Measurements from ENCODE around the gene GPR183. TPM values are rescaled to one million over a fixed set of nuclear protein-coding genes. Genes with fewer than 3 reads are reported as not detected.

Gene GPR183
- total RNA-seq, 1 experiment from 2014 or later: 49.6 TPM

DNA sequence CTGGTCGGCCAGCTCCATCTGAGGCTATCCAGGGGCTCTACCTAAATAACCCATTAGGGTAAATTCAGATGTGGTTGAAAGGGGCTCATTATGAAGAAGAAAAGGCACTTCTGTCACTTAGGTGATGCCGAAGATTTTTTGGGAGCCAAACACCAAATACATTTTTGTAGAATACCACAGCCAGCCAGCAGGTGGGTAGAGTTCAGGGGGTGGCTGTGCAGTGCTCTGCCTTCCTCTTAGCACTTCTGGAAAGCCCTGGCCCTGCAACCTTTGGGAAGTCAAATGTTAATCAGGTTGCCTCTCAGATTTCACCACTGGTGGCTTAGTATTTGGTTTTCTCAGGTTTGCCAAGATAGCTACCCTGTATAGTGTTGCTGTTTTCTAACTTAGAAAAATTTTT is 30.5 kb downstream of the GPR183 start:
- Histone ChIP-seq H3K4me1 (replicated peaks) (peaks cover 8% of the 10 kb centered on the region), H3K4me3 (no peak overlapping the region), H3K27me3 (replicated peaks) (no peaks in the 10 kb centered on the region), H3K9me3 (replicated peaks) (peaks cover 8% of the 10 kb centered on the region), H3K36me3 (peaks cover 11% of the 10 kb centered on the region), H3K27ac (no peak overlapping the region)
- peak in 1 of 2 experiments; percentile 64 for DNase-seq (ENCODE audit: low read depth in 1 of 2, low spot score in 2 of 2)

DNA sequence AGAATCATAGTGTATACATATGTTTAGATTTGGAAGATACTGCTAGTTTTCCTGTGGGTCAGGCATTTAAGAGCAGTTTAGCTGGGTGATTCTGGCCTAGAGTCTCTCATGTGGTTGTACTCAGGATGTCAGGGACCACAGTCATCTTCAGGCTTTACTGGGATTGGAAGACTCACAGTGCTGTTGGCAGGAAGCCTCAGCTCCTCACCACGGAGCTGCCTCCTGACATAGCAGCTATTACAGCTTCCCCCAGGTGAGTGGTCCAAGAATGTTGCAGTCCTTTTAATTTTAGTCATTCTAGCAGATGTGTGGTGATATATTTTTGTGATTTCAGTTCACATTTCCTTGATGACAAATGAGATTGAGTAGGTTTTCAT is 32.1 kb downstream of the GPR183 start:
- Histone ChIP-seq H3K36me3 (peaks cover 6% of the 10 kb centered on the region; the same call in 1 of the 2 replicates), H3K9me3 (replicated peaks) (peaks cover 8% of the 10 kb centered on the region), H3K4me3 (no peak overlapping the region), H3K27ac (no peak overlapping the region), H3K27me3 (replicated peaks) (no peaks in the 10 kb centered on the region), H3K4me1 (replicated peaks) (peaks cover 4% of the 10 kb centered on the region)
- DNase-seq (ENCODE audit: low read depth in 1 of 2, low spot score in 2 of 2): peak in 1 of 2 experiments; percentile 62

DNA sequence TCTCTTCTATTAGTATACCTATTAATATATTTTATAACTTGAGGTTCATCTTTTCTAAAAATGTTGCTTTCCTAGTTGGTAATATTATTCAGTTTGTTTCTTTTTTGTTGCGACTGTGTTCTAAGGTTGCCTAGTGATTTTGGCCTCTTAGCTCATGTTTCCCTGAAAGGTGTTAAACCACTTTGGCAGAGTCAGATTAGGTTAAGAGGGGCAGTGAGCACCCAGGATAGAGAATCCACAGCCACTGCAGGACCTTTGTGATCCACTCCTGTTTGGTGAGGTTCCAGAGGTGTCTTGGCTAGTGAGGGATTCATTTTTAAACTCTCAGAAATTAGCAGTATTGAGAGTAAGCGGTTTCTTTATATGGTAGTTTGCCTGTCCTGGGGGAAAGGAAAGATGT is 34.1 kb downstream of the GPR183 start:
- peaks cover 5% of the 10 kb centered on the region; the same call in 1 of the 2 replicates for H3K36me3 ChIP-seq

DNA sequence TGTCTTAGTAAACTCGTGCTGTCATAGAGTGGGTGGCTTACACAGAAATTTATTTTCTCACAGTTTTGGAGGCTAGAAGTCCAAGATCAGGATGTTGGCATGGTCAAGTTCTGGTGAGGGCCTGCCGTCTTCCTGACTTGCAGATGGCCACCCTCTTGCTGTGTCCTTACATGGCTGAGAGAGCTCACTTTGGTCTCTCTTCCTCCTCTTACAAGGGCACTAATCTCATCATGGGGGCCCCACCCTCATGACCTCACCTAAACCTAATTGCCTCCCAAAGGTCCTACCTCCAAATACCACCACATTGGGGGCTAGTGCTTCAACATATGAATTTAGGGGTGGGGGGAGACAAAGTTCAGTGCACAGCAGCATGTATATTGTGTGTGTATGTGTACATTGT is 34.7 kb downstream of the GPR183 start:
- no peak overlapping the region for H3K4me3 ChIP-seq
- H3K9me3 ChIP-seq (replicated peaks): peaks cover 8% of the 10 kb centered on the region
- peak in 1 of 2 experiments; percentile 64 for DNase-seq (ENCODE audit: low read depth in 1 of 2, low spot score in 2 of 2)
- H3K27ac ChIP-seq: no peak overlapping the region
- no peaks in the 10 kb centered on the region for H3K4me1 ChIP-seq (replicated peaks)
- no peaks in the 10 kb centered on the region for H3K27me3 ChIP-seq (replicated peaks)
- H3K36me3 ChIP-seq: peaks cover 8% of the 10 kb centered on the region; the same call in 1 of the 2 replicates

More for the DNA sequence above, 34.1 kb downstream of the GPR183 start:
- H3K9me3 ChIP-seq (replicated peaks): peaks cover 8% of the 10 kb centered on the region
- no peak overlapping the region for H3K27ac ChIP-seq
- H3K4me3 ChIP-seq: no peak overlapping the region
- peak in 1 of 2 experiments; percentile 52 for DNase-seq (ENCODE audit: low read depth in 1 of 2, low spot score in 2 of 2)
- H3K27me3 ChIP-seq (replicated peaks): no peaks in the 10 kb centered on the region
- no peaks in the 10 kb centered on the region for H3K4me1 ChIP-seq (replicated peaks)

DNA sequence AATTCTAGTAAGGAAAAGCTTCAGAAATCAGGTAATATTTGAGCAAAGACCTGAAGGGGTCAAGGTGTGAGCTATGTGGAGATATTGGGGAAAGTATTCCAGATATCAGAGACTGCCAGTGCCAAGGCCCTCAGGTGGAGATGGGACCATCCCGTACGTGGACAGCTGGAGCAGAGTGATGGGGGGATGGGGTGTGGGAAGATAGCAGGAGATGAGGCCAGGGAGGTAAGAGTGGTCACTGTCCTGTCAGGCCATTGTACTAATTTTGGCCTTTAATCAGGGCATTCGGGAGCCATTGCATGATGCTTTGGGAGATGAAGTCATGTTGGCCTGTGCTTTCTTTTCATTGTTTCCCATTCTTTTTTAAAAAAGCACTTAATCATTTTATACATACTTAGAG is 36.0 kb downstream of the GPR183 start:
- H3K36me3 ChIP-seq: peaks cover 8% of the 10 kb centered on the region; the same call in 1 of the 2 replicates
- H3K9me3 ChIP-seq (replicated peaks): peaks cover 8% of the 10 kb centered on the region
- H3K4me1 ChIP-seq (replicated peaks): no peaks in the 10 kb centered on the region

DNA sequence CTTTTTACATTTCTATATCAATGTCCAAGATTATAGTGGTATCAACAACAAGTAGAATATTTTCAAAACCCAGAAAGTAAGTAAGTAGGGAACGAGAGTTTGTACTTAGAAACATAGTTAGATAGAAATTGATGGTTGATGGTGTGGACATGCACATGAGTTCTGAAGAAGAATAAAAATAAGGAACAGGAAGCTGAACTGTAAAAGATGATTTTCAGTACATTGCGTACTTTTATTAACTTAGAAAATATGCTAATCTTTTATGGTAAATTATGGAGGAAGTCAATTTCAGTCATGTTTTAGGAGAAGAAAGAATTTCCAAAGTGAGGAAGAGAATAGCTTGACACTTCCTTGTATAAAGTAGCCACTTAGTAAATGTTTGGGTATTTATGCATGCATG is 36.7 kb downstream of the GPR183 start:
- no peak overlapping the region for H3K27ac ChIP-seq
- DNase-seq (ENCODE audit: low read depth in 1 of 2, low spot score in 2 of 2): no peak
- H3K9me3 ChIP-seq (replicated peaks): peaks cover 8% of the 10 kb centered on the region
- H3K36me3 ChIP-seq: peaks cover 8% of the 10 kb centered on the region; the same call in 1 of the 2 replicates
- H3K27me3 ChIP-seq (replicated peaks): no peaks in the 10 kb centered on the region
- H3K4me3 ChIP-seq: no peak overlapping the region
- no peaks in the 10 kb centered on the region for H3K4me1 ChIP-seq (replicated peaks)

More for the DNA sequence above, 36.0 kb downstream of the GPR183 start:
- DNase-seq (ENCODE audit: low read depth in 1 of 2, low spot score in 2 of 2): peak in 1 of 2 experiments; percentile 68
- H3K4me3 ChIP-seq: no peak overlapping the region
- no peak overlapping the region for H3K27ac ChIP-seq
- H3K27me3 ChIP-seq (replicated peaks): no peaks in the 10 kb centered on the region

DNA sequence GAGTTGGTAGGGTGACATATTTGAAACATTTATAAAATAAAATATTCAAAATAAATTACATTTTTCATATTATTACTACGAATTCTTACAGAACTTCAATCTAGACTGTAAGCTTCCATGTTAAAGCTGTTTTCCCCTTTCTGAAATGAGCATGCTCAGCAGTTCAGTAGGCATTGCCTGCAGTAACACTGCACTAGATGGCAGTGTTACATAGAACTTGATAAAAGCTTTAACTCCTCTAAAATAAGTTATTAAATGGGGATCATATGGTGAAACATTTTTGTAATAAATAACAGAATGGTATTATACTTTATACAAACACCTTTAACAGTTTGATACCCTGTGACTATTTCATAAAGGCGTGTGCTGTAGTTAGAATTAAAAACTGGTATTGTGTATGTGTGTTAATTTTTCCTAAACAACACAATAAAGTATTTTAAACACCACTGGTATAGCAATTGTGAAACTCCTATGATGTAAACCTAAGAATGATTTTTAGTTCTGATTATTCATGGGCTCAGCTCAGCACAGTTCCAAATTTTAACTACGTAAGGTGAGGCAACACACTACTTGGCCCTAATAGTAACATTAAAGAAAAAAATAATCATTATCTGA is 37.5 kb downstream of the GPR183 start:
- peaks cover 8% of the 10 kb centered on the region for H3K9me3 ChIP-seq (replicated peaks)
- H3K36me3 ChIP-seq: peaks cover 8% of the 10 kb centered on the region; the same call in 1 of the 2 replicates
- no peak overlapping the region for H3K4me3 ChIP-seq
- DNase-seq (ENCODE audit: low read depth in 1 of 2, low spot score in 2 of 2): peak; percentile 78 to 91
- H3K27me3 ChIP-seq (replicated peaks): no peaks in the 10 kb centered on the region
- no peak overlapping the region for H3K27ac ChIP-seq
- no peaks in the 10 kb centered on the region for H3K4me1 ChIP-seq (replicated peaks)

DNA sequence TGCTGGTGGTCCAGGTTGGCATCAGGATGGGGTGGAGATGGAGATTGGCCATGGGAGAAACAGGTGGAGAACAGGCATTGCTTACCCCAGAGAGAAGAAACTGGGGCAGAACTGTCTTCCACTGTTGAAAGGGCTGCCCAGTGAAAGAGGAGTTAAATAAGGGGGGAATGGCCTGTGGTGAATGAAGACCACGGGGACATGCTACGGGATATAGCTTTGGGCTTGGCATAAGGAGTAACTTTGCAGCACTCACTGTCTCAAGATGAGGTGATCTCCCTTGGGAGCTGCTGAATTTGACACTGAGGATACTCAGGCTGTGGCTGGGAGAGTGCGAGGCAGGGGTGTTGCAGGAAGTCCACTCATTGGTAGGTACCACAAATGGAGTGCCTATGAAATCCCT is 38.4 kb downstream of the GPR183 start:
- H3K36me3 ChIP-seq: peaks cover 8% of the 10 kb centered on the region; the same call in 1 of the 2 replicates
- H3K4me1 ChIP-seq (replicated peaks): no peaks in the 10 kb centered on the region
- no peaks in the 10 kb centered on the region for H3K27me3 ChIP-seq (replicated peaks)
- H3K27ac ChIP-seq: no peak overlapping the region
- no peak overlapping the region for H3K4me3 ChIP-seq
- DNase-seq (ENCODE audit: low read depth in 1 of 2, low spot score in 2 of 2): peak in 1 of 2 experiments; percentile 66
- peaks cover 8% of the 10 kb centered on the region for H3K9me3 ChIP-seq (replicated peaks)

DNA sequence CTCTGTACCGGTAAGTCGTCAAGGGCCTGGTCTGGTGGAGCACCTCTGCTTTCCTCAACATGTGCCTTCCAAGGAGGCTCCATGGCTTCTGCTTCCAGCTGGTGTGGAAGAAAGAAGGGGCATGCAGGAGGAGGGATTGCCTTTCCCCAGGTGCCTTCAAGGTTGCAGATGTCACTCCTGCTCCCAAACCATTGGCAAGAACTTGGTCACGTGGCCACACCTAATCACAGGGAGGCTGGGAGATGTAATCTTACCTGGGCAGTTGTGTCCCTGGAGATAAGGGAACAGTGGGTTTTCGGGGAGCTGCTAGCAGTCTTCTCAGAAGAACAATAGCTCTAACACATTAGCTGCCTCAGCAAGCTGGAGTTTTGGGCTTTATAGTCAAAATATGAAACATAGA is 39.3 kb downstream of the GPR183 start:
- DNase-seq (ENCODE audit: low read depth in 1 of 2, low spot score in 2 of 2): peak in 1 of 2 experiments; percentile 67
- Histone ChIP-seq H3K4me1 (replicated peaks) (no peaks in the 10 kb centered on the region), H3K27me3 (replicated peaks) (no peaks in the 10 kb centered on the region), H3K36me3 (peaks cover 16% of the 10 kb centered on the region), H3K4me3 (no peak overlapping the region), H3K9me3 (replicated peaks) (peaks cover 8% of the 10 kb centered on the region), H3K27ac (no peak overlapping the region)

DNA sequence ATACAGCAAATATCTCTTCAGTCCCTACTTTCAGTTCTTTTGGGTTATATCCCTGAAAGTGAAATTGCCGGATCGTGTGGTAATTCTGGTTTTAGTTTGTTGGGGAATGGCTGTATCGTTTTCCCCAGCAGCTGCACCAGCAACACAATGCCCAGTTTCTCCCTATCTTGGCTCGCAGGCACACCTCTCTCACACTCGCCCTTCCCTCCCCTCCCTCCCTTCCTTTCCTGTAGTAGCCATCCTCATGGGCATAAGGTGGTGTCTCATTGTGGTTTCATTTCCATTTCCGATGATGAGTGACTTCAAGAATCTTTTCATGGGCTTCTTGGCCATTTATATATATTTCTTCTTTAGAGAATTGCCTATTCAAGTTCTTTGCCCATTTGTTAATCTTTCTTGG is 40.4 kb downstream of the GPR183 start:
- no peaks in the 10 kb centered on the region for H3K27me3 ChIP-seq (replicated peaks)
- H3K4me1 ChIP-seq (replicated peaks): no peaks in the 10 kb centered on the region
- H3K9me3 ChIP-seq (replicated peaks): no peaks in the 10 kb centered on the region; the same call in 1 of the 2 replicates
- H3K27ac ChIP-seq: no peak overlapping the region
- no peak overlapping the region for H3K4me3 ChIP-seq
- DNase-seq (ENCODE audit: low read depth in 1 of 2, low spot score in 2 of 2): peak in 1 of 2 experiments; percentile 60
- H3K36me3 ChIP-seq: peaks cover 13% of the 10 kb centered on the region

DNA sequence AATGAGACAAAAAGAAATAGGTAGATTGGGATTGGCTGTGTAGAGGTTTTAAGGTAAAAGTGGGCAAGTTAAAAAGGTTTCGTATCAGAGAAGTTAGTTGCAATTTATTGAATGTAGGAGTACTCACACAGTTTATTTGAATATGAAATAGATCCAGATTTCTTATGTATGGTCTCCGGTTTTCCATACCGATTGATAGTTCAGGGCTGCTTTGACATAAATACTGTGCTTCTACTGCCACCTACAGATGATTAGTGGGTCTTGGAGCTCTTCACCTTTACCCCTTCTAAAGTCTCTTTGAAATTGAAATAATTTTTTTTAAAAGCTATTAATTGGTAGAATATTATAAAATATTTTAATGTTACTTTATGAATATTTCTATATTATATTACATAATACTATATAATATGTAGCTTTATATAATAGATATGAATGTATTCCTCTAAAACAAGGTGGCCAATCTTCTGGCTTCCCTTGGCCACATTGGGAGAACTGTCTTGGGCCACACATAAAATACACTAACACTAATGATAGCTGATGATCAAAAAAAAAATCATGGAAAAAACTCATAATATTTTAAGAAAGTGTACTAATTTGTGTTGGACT is 41.3 kb downstream of the GPR183 start:
- peak; percentile 62 to 81 for DNase-seq (ENCODE audit: low read depth in 1 of 2, low spot score in 2 of 2)

DNA sequence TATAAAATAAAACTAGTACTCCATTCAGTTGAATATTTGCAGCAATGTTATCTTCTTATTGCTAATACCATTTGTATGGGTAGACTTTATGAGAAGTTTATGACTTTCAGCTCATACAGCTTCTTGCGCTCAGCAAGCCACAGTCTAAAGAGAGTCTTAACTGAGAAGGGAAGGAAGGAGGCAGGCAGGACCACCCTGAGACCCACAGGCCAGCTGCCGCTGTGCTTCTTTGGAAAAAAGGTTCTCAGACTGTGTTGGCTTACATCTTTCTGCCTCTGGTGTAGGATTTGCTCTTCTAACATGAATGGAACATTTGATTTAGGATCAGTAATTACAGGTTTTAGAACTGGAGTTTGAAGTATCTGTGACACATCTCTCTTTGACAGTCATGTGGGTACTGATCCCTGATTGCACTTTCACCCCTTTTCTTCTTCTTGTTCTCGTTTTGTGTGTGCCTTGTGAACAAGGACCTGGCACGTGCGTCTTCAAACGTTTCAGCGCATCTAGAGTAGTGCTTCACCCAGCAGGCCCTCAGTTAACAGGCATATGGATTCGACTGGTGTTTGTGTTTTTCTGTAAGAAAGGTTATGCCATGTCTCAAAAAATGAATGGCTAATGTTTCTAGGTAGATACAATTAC is 41.9 kb downstream of the GPR183 start:
- Histone ChIP-seq H3K4me1 (replicated peaks) (no peaks in the 10 kb centered on the region), H3K4me3 (no peak overlapping the region), H3K36me3 (peaks cover 13% of the 10 kb centered on the region), H3K27me3 (replicated peaks) (no peaks in the 10 kb centered on the region), H3K9me3 (replicated peaks) (no peaks in the 10 kb centered on the region), H3K27ac (no peak overlapping the region)
- peak in 1 of 2 experiments; percentile 59 for DNase-seq (ENCODE audit: low read depth in 1 of 2, low spot score in 2 of 2)

More for the DNA sequence above, 41.3 kb downstream of the GPR183 start:
- peaks cover 13% of the 10 kb centered on the region for H3K36me3 ChIP-seq
- no peaks in the 10 kb centered on the region for H3K27me3 ChIP-seq (replicated peaks)
- no peak overlapping the region for H3K4me3 ChIP-seq
- no peaks in the 10 kb centered on the region for H3K9me3 ChIP-seq (replicated peaks)
- H3K27ac ChIP-seq: no peak overlapping the region
- H3K4me1 ChIP-seq (replicated peaks): no peaks in the 10 kb centered on the region

DNA sequence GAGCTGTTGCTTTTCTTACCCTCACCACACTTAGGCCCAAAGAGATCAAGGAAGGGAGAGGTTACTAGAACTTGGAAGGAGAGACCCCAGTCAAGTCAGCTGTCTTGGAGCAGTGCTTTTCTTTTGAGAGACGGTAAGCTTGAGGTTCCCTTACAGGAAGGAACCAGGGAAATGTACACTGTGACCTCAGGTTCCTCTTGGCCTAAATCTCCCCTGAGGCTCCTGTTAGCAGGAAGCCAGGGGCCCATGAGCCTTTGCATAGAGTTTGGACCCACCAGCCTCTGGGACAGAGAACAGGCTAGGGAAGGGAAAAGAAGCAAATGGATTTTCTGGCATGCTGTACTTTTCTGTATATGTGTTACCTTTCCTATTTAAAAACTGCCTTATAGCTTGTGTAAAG is 43.1 kb downstream of the GPR183 start:
- no peaks in the 10 kb centered on the region for H3K4me1 ChIP-seq (replicated peaks)
- peaks cover 17% of the 10 kb centered on the region for H3K36me3 ChIP-seq
- H3K27me3 ChIP-seq (replicated peaks): no peaks in the 10 kb centered on the region
- DNase-seq (ENCODE audit: low read depth in 1 of 2, low spot score in 2 of 2): peak in 1 of 2 experiments; percentile 66
- H3K9me3 ChIP-seq (replicated peaks): no peaks in the 10 kb centered on the region
- no peak overlapping the region for H3K4me3 ChIP-seq
- no peak overlapping the region for H3K27ac ChIP-seq
